ENCODE data around the gene PCDHGA2.
"Not testable (repeated sequence)": the region's sequence is repeated elsewhere in the genome, so short reads cannot be mapped to it uniquely, and the experiment has no call there.

Gene PCDHGA2

GRCh38 chr5:141349917-141350619 is 11.5 kb downstream of the PCDHGA2 start, which contains the start of gene PCDHGB1:
TSS of gene PCDHGB1 (plus strand) at chr5:141350099. CDS start at chr5:141350261, 162 bp downstream.
- DNase-seq: no peak

DNA sequence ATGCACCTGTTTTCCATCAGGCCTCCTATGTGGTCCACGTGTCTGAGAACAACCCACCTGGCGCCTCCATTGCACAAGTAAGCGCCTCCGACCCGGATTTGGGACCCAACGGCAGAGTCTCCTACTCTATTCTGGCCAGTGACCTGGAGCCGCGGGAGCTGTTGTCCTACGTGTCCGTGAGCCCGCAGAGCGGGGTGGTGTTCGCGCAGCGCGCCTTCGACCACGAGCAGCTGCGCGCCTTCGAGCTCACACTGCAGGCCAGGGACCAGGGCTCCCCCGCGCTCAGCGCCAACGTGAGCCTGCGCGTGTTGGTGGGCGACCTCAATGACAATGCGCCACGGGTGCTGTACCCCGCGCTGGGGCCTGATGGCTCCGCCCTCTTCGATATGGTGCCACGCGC is 13.0 kb downstream of the PCDHGA2 start:
- no peak for DNase-seq

DNA sequence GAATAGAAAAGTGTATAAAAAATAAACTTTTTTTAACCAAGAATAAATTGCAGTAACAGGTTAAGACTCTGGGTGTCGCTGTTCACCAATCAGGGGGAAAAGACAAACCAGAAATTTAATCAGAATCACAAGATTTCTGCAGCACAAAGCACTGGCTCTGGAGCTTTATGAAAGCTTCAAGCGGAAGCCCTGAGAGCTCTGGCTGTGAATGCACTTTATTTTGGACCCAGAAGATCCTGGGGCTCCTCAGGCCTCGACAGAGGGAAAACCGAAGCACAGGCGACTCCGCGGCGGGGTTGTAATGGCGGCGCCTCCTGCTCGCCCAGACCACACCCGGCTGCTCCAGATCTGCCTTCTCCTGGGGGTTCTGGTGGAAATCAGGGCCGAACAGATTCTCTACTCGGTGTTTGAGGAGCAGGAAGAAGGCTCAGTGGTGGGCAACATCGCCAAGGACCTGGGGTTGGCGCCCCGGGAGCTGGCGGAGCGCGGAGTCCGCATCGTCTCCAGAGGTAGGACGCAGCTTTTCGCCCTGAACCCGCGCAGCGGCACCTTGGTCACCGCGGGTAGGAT is 16.4 kb downstream of the PCDHGA2 start, which contains the start of gene PCDHGA4:
TSS of gene PCDHGA4 (plus strand) at position 122 of the 570 bp plus-strand sequence. CDS start at position 209, 87 bp downstream.
- DNase-seq: no peak

DNA sequence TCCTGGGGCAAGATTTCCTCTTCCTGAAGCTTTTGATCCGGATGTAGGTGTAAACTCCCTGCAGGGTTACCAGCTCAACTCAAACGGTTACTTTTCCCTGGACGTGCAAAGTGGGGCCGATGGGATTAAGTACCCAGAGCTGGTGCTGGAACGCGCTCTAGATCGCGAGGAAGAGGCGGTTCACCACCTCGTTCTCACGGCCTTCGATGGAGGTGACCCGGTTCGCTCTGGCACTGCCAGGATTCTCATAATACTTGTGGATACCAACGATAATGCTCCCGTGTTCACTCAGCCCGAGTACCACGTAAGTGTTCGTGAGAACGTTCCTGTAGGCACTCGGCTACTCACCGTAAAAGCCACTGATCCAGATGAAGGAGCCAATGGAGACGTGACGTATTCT is 17.1 kb downstream of the PCDHGA2 start:
- no peak for DNase-seq

GRCh38 chr5:141356133-141356532 is 17.6 kb downstream of the PCDHGA2 start:
- no peak for DNase-seq

DNA sequence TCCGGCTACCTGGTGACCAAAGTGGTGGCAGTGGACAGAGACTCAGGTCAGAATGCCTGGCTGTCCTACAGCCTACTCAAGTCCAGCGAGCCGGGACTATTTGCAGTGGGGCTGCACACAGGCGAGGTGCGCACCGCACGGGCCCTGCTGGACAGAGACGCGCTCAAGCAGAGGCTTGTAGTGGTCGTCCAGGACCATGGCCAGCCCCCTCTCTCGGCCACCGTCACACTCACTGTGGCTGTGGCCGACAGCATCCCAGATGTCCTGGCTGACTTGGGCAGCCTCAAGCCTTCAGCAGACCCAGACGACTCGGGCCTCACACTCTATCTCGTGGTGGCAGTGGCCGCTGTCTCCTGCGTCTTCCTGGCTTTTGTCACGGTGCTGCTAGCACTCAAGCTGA is 18.4 kb downstream of the PCDHGA2 start:
- no peak for DNase-seq

DNA sequence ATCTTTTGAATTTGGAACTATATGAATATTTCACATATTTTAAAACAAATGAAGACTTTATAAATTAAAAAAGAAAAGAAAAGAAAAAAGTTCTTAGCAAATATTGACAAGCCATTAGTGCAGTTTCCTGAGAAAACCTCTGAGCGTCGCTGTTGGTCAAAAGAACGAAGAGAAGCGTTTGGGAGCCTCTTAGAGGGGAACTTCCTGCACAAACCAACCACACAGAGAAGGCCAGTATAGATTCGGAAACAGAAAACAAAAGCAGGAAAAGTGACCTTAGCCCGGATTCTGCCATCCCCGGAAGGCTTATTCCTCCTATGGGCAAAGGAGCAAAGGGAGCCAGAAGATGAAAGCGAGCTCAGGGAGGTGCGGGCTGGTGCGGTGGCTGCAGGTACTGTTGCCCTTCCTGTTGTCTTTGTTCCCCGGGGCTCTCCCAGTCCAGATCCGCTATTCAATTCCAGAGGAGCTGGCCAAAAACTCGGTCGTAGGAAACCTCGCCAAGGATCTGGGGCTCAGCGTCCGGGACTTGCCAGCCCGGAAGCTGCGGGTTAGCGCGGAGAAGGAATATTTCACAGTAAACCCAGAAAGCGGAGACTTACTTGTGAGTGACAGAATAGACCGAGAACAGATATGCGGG is 21.3 kb downstream of the PCDHGA2 start, which contains the start of gene PCDHGB2:
TSS of gene PCDHGB2 (plus strand) at position 205 of the 637 bp plus-strand sequence. CDS start at position 347, 142 bp downstream.
- no peak for DNase-seq

DNA sequence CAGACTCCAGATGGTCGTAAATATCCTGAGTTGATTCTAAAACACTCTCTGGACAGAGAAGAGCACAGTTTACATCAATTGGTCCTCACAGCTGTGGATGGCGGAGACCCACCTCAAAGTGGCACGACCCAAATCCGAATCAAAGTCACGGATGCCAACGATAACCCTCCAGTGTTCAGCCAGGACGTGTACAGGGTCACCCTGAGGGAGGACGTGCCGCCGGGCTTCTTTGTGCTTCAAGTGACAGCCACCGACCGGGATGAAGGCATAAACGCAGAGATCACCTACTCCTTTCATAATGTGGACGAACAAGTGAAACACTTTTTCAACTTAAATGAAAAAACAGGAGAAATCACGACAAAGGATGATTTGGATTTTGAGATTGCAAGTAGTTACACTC is 22.1 kb downstream of the PCDHGA2 start:
- DNase-seq: no peak

GRCh38 chr5:141362719-141363118 is 24.2 kb downstream of the PCDHGA2 start:
- DNase-seq: no peak

DNA sequence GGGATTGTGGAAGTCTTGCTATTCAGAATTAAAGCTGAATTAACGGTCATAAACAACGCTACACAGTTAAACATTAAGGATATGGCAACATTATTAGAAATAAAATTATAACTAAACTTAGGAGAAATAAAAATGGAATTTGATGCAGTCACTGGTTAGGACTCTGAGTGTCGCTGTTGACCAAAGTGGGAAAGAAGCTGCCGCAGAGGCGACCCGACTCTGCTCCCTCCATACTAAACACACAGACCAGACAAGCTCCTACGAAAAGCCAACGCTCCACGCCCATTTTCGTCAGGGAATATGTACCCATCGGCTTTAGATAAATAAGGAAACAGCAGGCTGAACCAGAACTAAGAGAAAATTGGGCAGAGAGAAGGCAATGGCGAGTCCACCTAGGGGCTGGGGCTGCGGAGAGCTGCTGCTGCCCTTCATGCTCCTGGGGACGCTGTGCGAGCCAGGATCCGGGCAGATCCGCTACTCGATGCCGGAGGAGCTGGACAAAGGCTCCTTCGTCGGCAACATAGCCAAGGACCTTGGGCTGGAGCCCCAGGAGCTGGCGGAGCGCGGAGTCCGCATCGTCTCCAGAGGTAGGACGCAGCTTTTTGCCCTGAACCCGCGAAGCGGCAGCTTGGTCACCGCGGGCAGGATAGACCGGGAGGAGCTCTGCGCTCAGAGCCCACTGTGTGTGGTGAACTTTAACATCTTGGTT is 25.5 kb downstream of the PCDHGA2 start, which contains the start of gene PCDHGA5:
TSS of gene PCDHGA5 (plus strand) at position 211 of the 709 bp plus-strand sequence. CDS start at position 380, 169 bp downstream.
- no peak for DNase-seq

DNA sequence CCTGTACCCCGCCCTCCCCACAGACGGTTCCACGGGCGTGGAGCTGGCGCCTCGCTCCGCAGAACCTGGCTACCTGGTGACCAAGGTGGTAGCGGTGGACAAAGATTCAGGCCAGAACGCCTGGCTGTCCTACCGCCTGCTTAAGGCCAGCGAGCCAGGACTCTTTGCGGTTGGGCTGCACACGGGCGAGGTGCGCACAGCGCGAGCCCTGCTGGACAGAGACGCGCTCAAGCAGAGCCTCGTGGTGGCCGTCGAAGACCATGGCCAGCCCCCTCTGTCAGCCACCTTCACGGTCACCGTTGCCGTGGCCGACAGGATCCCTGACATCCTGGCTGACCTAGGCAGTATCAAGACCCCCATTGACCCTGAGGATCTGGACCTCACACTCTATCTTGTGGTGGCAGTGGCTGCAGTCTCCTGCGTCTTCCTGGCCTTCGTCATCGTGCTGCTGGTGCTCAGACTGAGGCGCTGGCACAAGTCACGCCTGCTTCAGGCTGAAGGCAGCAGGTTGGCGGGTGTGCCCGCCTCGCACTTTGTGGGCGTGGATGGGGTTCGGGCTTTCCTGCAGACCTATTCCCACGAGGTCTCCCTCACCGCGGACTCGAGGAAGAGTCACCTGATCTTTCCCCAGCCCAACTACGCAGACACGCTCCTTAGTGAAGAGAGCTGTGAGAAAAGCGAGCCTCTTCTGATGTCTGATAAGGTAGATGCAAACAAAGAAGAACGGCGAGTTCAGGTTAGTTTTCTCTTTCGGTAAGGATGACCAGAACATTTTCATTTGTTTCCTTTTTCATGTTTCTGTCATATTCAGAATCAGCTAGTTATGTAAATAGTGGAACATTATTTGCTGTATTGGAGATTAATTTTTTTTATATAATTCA is 27.7 kb downstream of the PCDHGA2 start:
- DNase-seq: no peak

- DNase-seq: no peak
Observed at GRCh38 chr5:141369994-141370848, 31.7 kb downstream of the PCDHGA2 start, which contains the start of gene PCDHGB3. TSS of gene PCDHGB3 (plus strand) at chr5:141370242. CDS start at chr5:141370395, 153 bp downstream.

DNA sequence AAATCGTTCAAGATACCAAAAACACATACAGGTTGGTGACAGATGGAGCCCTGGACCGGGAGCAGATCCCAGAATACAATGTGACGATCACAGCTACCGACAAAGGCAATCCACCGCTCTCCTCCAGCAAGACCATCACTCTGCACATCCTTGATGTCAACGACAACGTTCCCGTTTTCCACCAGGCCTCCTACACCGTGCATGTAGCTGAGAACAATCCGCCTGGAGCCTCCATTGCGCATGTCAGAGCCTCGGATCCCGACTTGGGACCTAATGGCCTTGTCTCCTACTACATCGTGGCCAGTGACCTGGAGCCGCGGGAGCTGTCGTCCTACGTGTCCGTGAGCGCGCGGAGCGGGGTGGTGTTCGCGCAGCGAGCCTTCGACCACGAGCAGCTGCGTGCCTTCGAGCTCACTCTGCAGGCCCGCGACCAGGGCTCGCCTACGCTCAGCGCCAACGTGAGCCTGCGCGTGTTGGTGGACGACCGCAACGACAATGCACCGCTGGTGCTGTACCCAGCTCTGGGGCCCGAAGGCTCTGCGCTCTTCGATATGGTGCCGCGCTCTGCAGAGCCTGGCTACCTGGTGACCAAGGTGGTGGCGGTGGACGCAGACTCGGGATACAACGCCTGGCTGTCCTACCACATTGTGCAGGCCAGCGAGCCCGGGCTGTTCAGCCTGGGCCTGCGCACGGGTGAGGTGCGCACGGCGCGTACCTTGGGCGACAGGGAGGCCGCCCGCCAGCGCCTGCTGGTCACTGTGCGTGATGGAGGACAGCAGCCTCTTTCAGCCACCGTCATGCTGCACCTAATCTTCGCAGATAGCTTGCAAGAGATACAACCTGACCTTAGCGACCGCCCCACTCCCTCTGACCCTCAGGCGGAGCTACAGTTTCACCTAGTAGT is 33.3 kb downstream of the PCDHGA2 start:
- no peak for DNase-seq

DNA sequence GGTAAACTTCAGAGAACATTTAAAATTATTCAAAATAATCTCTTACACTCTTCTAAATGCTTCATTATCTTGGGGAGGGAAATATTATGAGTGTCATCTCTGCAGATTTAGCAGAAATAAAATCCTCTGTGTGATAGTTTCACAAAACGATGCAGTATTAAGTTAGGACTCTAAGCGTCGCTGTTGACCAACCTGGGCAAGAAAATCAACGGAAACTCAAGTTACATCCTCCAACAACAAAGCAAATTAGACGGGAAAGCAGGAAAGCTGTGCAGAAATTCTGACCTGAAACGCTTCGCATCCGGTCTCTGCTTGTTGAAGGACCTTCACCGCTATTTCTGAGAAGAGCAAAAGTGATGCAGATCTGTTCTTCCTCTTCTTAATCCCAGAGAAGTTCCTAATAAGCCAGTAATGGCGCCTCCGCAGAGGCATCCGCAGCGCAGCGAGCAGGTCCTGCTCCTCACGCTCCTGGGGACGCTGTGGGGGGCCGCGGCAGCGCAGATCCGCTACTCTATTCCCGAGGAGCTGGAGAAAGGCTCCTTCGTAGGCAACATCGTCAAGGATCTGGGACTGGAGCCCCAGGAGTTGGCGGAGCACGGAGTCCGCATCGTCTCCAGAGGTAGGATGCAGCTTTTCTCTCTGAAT is 35.2 kb downstream of the PCDHGA2 start, which contains the start of gene PCDHGA6:
TSS of gene PCDHGA6 (plus strand) at position 219 of the 645 bp plus-strand sequence. CDS start at position 412, 193 bp downstream.
- DNase-seq: no peak

- DNase-seq: no peak
Observed at GRCh38 chr5:141374627-141375026, 36.1 kb downstream of the PCDHGA2 start.

- DNase-seq: not testable (repeated sequence)
Observed at GRCh38 chr5:141375444-141376155, 37.0 kb downstream of the PCDHGA2 start.

DNA sequence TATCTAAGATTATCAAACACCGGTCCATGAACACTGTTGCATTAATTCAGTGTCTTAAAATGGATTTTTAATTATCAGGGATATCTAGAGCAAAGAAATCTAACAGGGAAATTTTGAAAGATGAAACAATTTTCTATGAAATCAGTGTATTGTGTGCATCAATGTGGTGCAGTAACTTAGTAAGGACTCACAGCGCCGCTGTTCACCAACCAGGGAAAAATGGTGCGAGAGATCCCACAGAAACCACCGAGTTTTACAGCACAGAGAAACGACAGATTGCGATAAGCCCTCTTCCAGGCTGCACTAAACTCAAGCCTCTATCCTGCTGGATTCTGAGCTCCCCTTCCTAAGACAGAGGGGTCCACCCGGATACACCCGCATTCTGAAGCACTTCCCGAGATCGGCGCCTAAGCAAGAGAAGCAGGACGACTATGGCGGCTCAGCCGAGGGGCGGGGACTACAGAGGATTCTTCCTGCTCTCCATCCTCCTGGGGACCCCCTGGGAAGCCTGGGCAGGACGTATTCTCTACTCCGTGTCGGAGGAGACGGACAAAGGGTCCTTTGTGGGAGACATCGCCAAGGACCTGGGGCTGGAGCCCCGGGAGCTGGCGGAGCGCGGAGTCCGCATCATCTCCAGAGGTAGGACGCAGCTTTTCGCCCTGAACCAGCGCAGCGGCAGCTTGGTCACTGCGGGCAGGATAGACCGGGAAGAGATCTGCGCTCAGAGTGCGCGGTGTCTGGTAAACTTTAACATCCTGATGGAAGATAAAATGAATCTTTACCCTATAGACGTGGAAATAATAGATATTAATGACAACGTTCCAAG is 44.1 kb downstream of the PCDHGA2 start, which contains the start of gene PCDHGA7:
TSS of gene PCDHGA7 (plus strand) at position 274 of the 826 bp plus-strand sequence. CDS start at position 432, 158 bp downstream.
- no peak for DNase-seq
